Skeletal muscle satellite cell (primary cell): ENCODE measurements around the gene LACTBL1.

Experiments used
- H3K27me3 ChIP-seq: 2 replicates; pipeline ENCODE4 v1.7.0; 2013; ENCODE audit warnings: low read length; ENCODE audit not compliant: control insufficient read depth, insufficient read depth
- H3K36me3 ChIP-seq: 2 replicates; pipeline ENCODE4 v1.7.0; 2013; ENCODE audit warnings: mild to moderate bottlenecking, control low read depth, low read length; ENCODE audit not compliant: insufficient read depth
- H3K4me1 ChIP-seq: 2 replicates; pipeline ENCODE4 v1.7.0; 2013; ENCODE audit warnings: low read length; ENCODE audit not compliant: control insufficient read depth, insufficient read depth
- H3K4me2 ChIP-seq: 2 replicates; pipeline ENCODE4 v1.7.0; 2013; ENCODE audit warnings: mild to moderate bottlenecking, low read length
- H3K4me3 ChIP-seq: 2 replicates; pipeline ENCODE4 v1.7.0; 2013; ENCODE audit warnings: low read length
- H3K9ac ChIP-seq: 2 replicates; pipeline ENCODE4 v1.7.0; 2013; ENCODE audit warnings: mild to moderate bottlenecking, low read depth, low read length, moderate library complexity
- H3K9me3 ChIP-seq: replicated peaks from 2 replicates; pipeline ENCODE4 v1.7.0; 2013; ENCODE audit warnings: mild to moderate bottlenecking, control low read depth, low read length

LACTBL1 gene

DNA sequence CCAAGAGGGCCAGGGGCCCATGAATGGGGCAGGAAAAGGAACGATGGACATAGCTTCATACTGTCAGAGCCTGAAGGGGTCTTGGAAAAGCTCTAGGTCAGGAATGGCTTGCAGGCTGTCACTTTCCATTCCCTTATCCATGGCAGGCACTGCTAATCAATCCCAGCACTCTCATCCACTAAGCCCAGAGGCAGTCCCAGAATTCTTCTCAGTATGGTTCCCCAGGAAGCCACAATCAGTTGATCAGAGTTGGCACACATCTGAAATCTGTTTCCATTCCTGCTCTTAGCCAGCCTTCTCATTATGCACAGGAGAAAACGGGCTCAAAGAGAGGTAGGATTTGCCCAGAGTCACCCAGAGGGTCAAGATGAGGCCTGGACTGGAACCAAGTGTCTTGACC, 65.7 kb downstream of the LACTBL1 start:
- Histone ChIP-seq H3K4me1 (no peaks in the 10 kb centered on the region), H3K9me3 (no peaks in the 10 kb centered on the region), H3K4me2 (no peak overlapping the region), H3K4me3 (no peak overlapping the region), H3K36me3 (no peaks in the 10 kb centered on the region), H3K9ac (no peak overlapping the region), H3K27me3 (no peaks in the 10 kb centered on the region)

DNA sequence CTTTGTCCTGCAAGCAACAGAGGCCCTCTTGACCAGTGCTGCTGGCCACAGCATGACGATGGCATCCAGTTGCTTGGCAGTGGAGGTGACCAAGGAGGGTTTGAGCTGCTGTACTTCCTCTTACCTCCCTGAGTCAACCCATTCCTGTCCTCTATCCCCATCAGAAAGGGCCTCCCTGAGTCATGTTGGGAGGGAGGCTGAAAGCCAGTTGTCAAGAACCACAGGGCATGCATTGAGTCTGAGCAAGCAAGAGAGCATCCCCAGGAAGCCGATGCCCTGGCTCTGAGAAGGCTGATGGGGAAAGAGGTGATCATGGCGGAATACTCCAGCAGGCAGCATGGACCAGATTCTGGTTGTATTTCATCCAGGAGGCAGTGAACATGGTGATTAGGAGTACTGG, 69.6 kb downstream of the LACTBL1 start:
- H3K4me2 ChIP-seq: no peak overlapping the region
- no peak overlapping the region for H3K4me3 ChIP-seq
- H3K9ac ChIP-seq: no peak overlapping the region
- no peaks in the 10 kb centered on the region for H3K27me3 ChIP-seq
- no peaks in the 10 kb centered on the region for H3K9me3 ChIP-seq
- no peaks in the 10 kb centered on the region for H3K36me3 ChIP-seq
- H3K4me1 ChIP-seq: no peaks in the 10 kb centered on the region
